NK-92 (cell line): ENCODE measurements around the gene BRPF3.

Experiments used
- DNase-seq: peaks from one replicate; lab custom pipeline; 2025; ENCODE audit not compliant: unreplicated experiment; lab: John Stamatoyannopoulos, UW

Gene BRPF3

DNA sequence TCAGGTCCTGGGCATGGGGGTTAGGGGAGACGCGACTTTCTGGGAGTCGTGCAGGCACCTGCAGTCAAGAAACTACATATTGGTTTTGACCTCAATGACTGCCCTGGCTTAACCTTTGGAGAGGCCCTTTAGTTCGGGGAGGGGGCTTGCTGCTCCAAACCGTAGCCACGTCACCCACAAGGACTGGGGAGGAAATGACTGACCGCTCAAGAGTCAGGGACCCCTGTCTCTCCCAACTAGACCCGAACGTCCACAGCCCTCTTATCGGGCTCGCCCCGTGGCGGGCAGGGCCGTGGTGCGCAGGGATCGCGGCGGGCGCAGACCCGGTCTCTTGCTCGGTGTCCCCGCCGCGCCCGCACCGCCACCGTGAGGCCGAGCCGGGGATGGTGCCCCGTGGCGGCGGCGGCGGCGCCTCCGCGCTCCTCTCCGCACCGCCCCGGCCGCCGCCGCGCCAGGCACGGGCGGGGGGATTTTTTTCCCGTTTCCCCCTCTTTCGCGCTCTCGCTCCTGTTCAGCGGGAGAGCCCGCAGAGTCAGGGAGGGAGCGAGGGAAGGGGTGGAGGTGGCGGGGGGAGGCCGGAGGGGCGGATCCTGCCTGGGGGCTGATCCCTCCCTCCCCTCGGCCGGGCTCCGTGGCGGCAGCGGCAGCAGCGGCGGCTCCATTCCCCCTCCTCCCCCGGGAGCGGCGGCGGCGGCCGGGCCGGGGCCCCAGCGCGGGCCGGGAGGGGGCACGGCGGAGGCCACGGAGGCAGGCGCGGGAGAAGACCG is at the start of gene BRPF3:
Gene BRPF3, plus strand, starts transcription at position 632 of the 767 bp plus-strand sequence. CDS start 3,579 bp downstream, outside the sequence.
- no peak for DNase-seq

DNA sequence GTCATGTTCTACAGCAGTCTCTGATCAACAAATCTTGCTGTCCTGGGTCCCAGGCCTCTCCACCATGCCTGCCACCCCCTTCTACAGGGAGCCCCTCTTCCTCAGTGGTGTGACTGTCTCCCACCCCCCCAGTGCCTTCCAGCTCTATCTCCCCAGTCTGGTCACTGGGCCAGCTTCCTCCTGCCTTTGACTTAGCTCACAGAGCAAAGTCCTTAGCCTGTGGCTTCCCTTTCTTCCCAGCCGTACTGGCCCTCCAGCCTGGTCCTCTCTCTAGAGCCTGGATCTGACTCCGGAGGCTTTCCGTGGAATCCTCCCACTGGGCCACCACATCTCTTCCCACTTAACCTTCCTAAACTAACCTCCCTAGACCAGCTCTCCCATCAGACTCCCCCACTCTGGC is 49.2 kb upstream of the BRPF3 start:
- DNase-seq = no peak

DNA sequence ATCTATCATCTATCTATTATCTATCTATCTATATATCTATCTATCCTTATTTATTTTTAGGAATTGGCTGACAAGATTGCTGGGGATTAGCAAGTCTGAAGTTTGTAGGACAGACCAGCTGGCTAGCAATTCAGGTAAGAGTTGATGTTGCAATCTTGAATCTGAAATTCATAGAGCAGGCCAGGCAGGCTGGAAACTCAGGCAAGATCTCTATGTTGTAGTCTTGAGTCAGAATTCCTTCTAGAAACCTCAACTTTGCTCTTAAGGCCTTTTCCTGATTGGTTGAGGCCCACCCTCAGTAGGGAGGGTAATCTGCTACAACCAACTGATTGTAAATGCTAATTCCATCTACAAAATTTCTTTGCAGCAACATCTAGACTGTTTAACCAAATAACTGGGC is 47.1 kb upstream of the BRPF3 start:
- DNase-seq = no peak

DNA sequence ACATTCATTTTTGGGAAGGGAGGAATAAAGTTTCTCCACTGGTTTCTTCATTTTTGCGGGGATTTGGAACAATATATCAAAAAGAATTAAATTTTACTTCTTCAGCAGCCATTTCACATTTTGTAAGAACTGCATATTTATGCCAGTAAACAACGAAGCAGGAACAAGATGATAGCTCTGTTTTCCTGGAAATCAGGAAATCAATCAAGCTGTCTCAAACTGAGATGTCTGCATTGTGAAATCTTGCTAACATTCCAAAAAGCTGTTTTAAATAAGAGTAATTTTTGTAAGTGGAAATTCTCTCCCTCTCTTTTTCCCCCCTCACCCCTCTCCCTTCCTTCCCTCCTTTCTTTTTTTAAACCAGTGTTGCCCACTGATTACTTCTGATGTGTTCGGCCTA is 46.3 kb upstream of the BRPF3 start:
- no peak for DNase-seq

DNA sequence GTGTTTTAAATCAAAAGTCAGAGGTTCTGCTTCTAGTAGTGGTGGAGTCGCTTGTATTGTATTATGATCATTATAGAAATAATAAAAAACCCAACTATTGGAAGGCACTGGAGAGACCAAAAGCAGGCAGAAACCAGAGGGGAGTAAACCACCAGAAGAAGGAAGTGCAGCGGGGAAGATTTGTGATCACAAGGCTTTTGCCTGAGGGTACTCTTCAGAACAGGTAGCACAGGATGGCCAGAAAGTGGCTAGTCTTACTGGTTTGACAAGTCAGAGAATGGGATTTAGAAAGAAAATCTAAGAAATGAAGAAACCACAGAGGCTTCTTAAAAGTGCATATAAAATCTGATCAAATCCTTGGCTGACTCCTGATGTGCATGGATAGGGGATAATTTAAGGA is 42.3 kb upstream of the BRPF3 start:
- no peak for DNase-seq

DNA sequence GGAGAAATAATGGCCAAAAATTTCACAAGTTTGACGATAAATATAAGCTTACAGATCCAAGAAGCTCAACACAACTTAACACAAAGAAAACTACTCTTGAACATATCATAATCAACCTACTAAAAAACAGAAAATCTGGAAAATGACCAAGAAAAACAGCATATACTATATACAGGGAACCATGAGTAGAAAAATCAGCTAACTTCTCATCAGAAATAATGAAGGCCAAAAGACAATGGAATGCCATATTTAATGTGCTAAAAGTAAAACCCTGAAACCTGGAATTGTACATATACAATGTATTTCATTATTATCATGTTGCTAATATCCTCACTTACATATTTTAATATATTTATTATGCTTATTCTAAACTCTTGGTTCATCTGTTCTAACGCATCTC is 40.9 kb upstream of the BRPF3 start:
- no peak for DNase-seq

DNA sequence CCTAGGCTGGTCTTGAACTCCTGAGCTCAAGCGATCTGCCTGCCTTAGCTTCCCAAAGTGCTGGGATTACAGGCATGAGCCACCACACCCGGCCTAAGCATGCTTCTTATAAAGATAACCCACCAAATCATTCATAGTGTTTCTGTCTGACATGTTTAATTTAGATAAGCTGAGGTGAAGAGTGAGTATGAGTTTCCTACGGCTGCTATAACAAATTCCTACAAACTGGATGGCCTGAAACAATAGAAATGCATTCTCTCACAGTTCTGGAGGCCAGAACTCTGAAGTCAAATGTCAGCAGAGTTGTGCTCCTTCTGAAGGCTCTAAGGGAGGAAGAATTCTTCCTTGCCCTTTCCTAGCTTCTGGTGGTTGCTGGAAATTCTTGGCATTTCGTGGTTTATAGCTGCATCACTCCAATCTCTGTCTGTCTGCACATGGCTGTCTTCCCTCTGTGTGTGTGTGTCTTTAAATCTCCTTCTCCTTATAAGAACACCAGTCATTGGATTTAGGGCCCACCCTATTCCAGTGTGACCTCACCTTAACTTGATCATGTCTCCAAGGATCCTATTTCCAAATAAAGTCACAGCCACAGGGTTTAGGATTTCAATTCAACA is 36.3 kb upstream of the BRPF3 start:
- DNase-seq = no peak

DNA sequence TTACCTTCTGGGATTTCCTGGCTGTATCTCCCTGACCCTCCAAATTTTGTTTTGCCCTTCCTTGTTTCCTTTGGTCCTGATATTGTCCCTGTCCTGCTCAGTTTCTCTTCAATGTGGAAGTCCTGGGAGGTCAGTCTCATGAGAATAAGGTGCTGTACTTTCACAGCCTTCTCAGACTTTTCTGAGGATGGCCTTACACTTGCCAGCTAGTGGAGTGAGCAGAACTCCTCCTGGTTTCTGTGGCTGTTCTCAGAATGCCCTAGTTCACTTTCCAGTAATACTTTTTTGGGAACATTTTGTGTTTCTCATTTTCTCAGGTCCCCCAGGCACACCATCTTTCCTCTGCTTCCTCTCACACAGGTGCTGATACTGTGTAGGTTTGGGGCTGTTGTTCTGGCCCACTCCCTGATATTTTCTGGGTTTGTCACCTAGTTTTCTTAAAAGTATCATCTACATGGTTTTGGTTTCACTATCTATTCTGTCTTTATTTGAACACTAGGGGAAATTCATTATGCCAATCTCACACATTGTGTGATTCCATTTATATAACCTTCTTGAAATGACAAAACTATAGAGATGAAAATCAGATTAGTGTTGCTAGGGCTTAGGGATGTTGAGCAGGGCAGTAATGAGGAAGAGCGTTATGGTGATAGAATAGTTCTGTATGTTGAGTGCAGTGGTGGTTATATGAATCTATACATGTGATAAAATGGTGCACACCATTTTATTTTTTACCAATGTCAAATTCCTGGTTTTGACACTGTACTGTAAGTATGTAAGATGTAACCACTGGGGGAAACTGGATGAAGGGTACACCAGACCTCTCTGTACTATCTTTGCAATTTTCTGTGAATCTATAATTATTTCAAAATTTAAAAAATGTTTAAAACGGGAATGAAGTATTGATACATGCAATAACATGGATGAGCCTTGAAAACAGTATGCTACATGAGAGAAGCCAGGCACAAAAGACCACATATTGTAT is 27.2 kb upstream of the BRPF3 start:
- DNase-seq = no peak

DNA sequence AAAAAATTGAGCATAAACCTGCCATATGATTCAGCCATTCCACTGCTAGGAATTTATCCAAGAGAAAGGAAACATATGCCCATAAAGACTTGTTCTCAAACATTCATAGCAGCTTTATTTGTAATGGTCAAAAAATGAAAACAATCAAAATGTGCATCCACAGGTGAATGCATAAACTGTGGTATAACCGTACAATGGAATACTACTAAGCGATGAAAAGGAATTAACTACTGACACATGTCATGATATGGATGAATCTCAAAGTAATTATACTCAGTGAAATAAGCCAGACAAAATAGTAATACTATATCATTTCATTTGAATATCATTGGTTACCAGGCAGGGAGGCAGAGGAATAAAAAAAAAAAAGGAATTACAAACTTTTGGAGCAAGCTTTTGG is 25.8 kb upstream of the BRPF3 start:
- DNase-seq = no peak

DNA sequence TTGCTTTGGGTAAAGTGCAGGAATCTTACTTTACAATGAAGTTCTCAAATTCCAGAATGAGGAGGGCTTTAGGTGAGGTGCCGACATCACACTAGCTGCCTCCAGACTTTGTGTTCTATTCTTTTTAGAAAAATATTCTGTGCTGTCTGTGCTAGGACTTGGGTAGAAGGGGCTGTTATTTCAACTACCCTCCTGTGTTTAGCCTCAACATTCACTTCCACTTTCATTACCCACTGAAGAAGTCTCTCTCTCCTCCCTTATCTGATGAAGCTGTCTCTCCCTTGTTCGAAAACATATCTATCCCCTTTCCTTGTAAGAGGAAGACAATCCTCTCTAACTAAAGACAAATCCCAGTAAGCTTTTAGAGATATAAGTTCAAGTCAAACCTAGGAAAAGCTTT is 25.0 kb upstream of the BRPF3 start:
- DNase-seq = no peak

DNA sequence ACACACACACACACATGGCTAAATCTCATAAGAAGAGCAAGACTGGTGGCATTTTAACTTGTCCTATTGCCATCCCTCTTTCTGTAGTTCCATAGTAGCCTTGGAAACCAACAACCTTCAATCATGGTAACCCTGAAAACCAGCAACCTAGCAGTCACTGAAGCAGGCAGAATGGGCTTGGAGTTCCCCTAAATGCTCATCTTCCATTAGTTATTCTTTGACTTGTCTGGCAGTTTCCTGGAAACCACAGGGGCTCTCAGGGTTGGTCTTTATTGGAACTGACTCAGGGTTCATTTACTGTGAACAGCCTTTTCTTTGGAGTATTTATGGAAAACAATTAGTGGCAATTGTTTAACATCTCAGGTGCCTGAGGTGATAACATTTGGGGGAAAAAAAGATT is 19.4 kb upstream of the BRPF3 start:
- no peak for DNase-seq

DNA sequence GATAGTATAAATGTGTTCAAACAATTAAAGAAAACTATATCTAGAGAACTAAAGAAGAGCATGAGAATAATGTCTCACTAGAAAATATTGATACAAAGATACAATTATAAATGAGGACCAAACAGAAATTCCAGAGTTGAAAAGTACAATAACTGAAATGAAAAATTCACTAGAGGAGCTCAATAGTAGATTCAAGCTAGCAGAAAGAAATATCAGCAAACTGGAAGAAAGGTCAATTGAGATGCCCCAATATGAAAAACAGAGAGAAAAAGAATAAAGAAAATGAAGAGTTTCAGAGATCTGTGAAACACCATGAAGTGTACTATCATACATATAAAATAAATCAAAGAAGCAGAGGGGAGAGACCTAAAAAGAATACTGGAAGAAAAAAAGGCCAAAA is 18.0 kb upstream of the BRPF3 start:
- no peak for DNase-seq

DNA sequence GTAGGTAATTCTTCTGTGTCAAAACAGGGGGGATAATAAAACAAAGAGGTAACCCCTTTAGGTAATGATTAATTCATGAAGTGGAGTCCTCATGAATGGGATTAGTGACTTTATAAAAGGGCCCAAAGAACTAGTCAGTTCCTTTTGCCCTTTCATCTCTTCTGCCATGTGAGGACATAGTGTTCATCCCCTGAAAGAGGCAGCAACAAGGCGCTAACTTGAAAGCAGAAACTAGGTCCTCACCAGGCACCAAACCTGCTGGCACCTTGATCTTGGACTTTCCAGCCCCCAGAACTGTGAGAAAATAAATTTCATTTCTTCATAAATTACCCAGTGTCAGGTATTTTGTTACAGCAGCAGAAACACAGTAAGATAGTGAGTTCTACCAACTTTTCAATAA is 16.4 kb upstream of the BRPF3 start:
- DNase-seq = no peak

DNA sequence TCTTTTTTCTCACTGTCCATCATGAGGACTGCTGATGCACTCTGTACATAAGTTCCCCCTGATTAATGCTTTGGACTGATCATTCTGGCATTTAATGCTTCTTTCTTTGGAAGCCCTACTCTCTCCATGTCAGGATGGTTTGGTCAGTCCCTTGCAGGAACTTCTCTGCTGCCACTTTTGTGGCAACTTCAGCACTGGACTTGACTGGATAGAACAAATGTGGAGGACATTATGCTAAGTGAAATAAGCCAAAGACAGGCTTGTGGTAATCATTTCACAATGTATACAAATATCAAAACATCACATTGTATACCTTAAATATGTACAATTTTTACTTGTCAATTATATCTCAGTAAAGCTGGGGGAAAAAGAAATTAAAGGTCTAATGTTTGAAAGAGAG is 12.2 kb upstream of the BRPF3 start:
- no peak for DNase-seq

DNA sequence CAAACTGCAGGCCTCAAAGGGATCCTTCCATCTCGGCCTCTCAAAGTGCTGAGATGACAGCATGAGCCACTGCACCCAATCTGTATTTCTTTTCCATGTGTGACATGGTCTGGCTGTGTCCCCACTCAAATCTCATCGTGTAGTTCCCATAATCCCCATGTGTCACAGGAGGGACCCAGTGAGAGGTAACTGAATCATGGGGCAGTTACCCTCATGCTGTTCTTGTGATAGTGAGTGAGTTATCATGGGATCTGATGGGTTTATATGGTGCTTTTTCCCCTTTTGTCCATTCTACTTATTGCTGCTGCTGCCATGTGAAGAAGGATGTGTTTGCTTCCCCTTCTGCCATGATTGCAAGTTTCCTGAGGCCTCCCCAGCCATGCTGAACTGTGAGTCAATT is 10.3 kb upstream of the BRPF3 start:
- no peak for DNase-seq

DNA sequence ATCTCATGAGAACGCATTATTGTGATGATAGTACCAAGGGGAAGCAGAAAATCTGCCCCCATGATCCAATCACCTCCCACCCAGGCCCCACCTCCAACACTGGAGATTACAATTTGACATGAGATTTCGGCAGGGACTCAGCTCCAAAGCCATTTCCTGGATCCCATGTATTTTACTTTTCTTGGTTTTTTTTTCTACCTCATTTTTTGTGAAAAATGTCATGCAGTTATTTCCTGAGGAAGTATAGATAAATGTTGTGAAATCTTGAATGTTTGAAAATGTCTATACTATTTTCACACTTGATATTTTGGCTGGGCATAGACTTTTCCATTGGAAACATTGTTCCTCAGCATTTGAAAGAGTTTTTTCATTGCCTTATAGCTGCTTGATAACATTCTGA is 9.1 kb upstream of the BRPF3 start:
- DNase-seq = no peak

DNA sequence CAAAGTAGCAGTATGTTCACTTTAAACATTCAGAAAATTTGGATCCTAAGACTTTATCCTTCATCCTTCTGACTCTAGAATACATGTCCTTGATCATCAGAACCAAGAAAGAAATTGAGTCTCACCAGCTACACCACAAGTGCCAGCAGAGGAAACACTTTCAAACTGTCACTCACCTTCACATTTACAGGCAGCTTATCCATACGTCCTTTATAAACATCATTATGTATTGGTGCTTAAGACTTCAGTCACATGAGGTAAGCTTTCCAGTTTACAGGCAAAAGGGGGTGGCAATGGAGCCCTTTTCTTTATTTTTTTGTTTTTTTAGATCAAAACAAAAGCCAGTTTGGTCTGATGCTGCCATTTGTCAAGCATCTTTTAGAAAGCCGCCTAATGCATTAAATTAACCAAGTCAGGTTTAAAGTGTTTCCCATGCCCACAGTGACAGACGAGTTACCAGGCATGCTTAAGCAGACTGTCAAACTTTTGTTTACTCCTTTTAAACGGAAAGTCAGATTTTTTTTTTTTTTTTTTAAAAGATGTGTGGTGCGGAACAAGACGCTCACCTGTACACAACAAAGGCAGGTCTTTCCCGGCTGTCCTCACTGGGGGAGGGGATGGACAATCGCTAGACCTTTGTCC is 952 bp upstream of the BRPF3 start:
- DNase-seq = no peak

DNA sequence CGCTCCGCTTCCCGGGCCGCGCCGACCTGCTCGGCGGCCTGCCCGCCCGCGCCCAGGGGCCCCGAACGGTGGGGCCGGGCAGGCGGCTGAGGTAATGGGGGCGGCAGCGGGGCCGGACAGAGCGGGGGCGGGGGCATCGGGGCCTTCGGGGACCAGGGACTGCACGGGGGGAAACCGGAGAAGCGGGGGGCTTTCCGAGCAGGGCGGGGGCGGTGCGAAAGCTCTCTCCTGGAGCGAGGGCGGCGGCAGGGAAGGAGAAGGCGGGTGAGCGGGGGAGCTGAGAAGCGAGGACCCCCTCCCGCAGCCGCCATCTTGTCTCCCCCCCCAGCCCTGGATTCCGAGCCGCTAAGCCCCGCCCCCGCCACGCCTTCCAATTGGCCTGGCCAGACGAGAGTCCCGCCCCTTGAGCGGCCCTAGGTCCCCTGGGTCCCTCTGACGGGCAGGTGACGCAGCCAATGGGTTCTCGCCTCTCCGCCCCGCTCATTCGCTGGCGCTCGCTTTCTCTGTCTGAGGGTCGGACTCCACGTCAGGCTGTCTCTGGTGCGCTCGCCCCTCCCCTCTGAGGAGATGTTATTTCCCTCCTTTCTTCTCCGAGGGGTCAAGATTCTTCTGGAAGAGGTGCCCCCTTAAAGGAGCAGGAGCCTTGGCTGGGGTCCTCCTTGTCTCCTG is 470 bp downstream of the BRPF3 start:
- DNase-seq = peak; percentile 98

DNA sequence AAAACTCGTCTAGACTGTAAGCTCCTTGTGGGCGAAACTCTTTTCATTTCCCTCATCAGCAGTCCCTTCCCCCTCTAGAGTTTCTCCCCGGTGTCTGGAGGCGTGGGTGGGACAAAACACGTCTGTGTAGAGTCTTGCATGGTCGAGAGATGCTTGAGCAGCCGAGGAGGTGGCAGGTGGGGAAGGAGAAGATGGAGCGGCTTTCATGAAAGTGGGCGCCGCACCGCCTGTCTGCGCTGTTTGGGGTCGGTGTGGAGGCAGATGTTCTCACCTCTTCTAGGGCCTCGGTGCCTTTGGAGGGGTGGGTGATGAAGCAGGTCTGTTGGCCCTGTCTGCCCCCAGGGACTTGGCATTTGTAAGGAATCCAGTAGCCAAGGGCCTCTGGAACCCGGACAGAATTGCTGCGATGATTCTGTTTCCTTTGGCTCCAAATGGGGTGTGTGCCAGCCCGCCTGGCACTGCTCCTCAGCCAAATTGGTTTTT is 1.2 kb downstream of the BRPF3 start:
- DNase-seq = no peak

DNA sequence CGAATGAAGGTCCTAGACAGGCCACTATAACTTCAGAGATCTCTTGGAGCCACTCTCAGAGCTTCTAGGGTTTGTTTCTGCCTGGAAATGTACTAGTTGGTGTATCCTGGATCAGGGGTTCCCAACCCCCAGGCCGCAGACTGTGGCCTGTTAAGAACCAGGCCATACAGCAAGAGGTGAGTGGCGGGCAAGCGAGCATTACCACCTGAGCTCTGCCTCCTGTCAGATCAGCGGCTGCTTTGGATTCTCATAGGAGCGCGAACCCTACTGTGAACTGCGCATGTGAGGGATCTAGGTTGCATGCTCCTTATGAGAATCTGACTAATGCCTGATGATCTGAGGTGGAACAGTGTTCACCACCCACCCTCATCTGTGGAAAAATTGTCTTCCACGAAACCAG is 2.4 kb downstream of the BRPF3 start:
- DNase-seq = no peak
